Stimulated activated naive CD8-positive, alpha-beta T cell treated with anti-CD3 and anti-CD28 coated beads, Interleukin-15, amount 100 ng/mL, for 72 hours (primary cell): ENCODE data around the gene SEMA4F.
"Not testable (repeated sequence)": the region's sequence is repeated elsewhere in the genome, so short reads cannot be mapped to it uniquely, and the experiment has no call there.

Experiments used
- ATAC-seq: fragments of 150-1000 bp; cut with Tn5 transposase; 2 replicates; pipeline ENCODE4 v1.10.0; 2021; ENCODE audit warnings: mild to moderate bottlenecking, moderate library complexity
- DNase-seq, 2 donors: peaks; one replicate each; pipeline ENCODE4 v3.0.0; 2021 to 2022
- H3K27ac Mint-ChIP-seq, 2 donors: one replicate each; pipeline ENCODE4 v1.8.0; 2022; ENCODE audit warnings: mild to moderate bottlenecking in 2 of 2, mixed read lengths in 2 of 2, moderate library complexity in 2 of 2
- H3K27me3 Mint-ChIP-seq: one replicate; pipeline ENCODE4 v1.8.0; 2022; ENCODE audit warnings: mixed read lengths
- H3K4me1 Mint-ChIP-seq: one replicate; pipeline ENCODE4 v1.8.0; 2022; ENCODE audit warnings: mild to moderate bottlenecking, mixed read lengths
- H3K4me3 Mint-ChIP-seq, 2 donors: one replicate each; pipeline ENCODE4 v1.8.0; 2022; ENCODE audit warnings: mild to moderate bottlenecking in 2 of 2, mixed read lengths in 2 of 2, moderate library complexity in 1 of 2
- H3K9me3 Mint-ChIP-seq, 2 donors: one replicate each; pipeline ENCODE4 v1.8.0; 2022; ENCODE audit warnings: mixed read lengths in 2 of 2

Gene SEMA4F

GRCh38 chr2:74653985-74654882 is at the start of gene SEMA4F:
Gene SEMA4F (plus strand): TSS chr2:74654247. CDS start chr2:74654377, 130 bp downstream.
- H3K27ac Mint-ChIP-seq, result peak within 1 kb of the TSS; percentile 77 to 81

GRCh38 chr2:74606927-74607326 is 47.1 kb upstream of the SEMA4F start:
- no peaks in the 10 kb centered on the region for H3K9me3 Mint-ChIP-seq
- no peak for ATAC-seq
- no peak overlapping the region for H3K4me3 Mint-ChIP-seq
- no peak overlapping the region for H3K27ac Mint-ChIP-seq
- DNase-seq, result no peak
- H3K27me3 Mint-ChIP-seq, result peaks cover 53% of the 10 kb centered on the region
- peaks cover 7% of the 10 kb centered on the region for H3K4me1 Mint-ChIP-seq

More at GRCh38 chr2:74653985-74654882, at the start of gene SEMA4F:
- peak; percentile 92 to 95 for DNase-seq
- peak; percentile 99 for ATAC-seq
- peak within 1 kb of the TSS; percentile 75 to 83 for H3K4me3 Mint-ChIP-seq
- H3K4me1 Mint-ChIP-seq, result peaks cover 12% of the 10 kb centered on the region
- peaks cover 0 to 4% of the 10 kb centered on the region in 2 donors for H3K9me3 Mint-ChIP-seq
- peaks cover 25% of the 10 kb centered on the region for H3K27me3 Mint-ChIP-seq

GRCh38 chr2:74617122-74617521 is 36.9 kb upstream of the SEMA4F start:
- Mint-ChIP-seq H3K9me3 (no peaks in the 10 kb centered on the region), H3K4me1 (no peaks in the 10 kb centered on the region), H3K27me3 (peaks cover 39% of the 10 kb centered on the region), H3K4me3 (no peak overlapping the region), H3K27ac (peak overlapping the region in 1 of 2 donors; percentile 43)
- no peak for ATAC-seq
- no peak for DNase-seq

- DNase-seq (no peak), ATAC-seq (no peak)
- Mint-ChIP-seq H3K4me1 (no peaks in the 10 kb centered on the region), H3K27me3 (peaks cover 25% of the 10 kb centered on the region), H3K9me3 (no peaks in the 10 kb centered on the region), H3K4me3 (no peak overlapping the region), H3K27ac (no peak overlapping the region)
Observed at GRCh38 chr2:74618410-74619083, 35.5 kb upstream of the SEMA4F start.

- peak overlapping the region in 1 of 2 donors; percentile 28 for H3K27ac Mint-ChIP-seq
- no peak overlapping the region for H3K4me3 Mint-ChIP-seq
- ATAC-seq, result no peak
- no peaks in the 10 kb centered on the region for H3K9me3 Mint-ChIP-seq
- DNase-seq, result no peak
- H3K4me1 Mint-ChIP-seq, result no peaks in the 10 kb centered on the region
- H3K27me3 Mint-ChIP-seq, result peaks cover 13% of the 10 kb centered on the region
Observed at GRCh38 chr2:74619651-74620297, 34.3 kb upstream of the SEMA4F start.

- Mint-ChIP-seq H3K27me3 (peaks cover 4% of the 10 kb centered on the region), H3K4me3 (no peak overlapping the region), H3K9me3 (no peaks in the 10 kb centered on the region), H3K27ac (no peak overlapping the region), H3K4me1 (no peaks in the 10 kb centered on the region)
- no peak for ATAC-seq
- no peak for DNase-seq
Observed at GRCh38 chr2:74620671-74621070, 33.4 kb upstream of the SEMA4F start.

GRCh38 chr2:74625658-74626425 is 28.2 kb upstream of the SEMA4F start:
- ATAC-seq, result no peak
- no peaks in the 10 kb centered on the region for H3K4me1 Mint-ChIP-seq
- DNase-seq, result no peak
- no peak overlapping the region for H3K27ac Mint-ChIP-seq
- H3K9me3 Mint-ChIP-seq, result no peaks in the 10 kb centered on the region
- H3K4me3 Mint-ChIP-seq, result no peak overlapping the region
- no peaks in the 10 kb centered on the region for H3K27me3 Mint-ChIP-seq

GRCh38 chr2:74628538-74629105 is 25.4 kb upstream of the SEMA4F start:
- DNase-seq (no peak), ATAC-seq (no peak)
- H3K27ac Mint-ChIP-seq, result no peak overlapping the region
- H3K4me3 Mint-ChIP-seq, result no peak overlapping the region
- no peaks in the 10 kb centered on the region for H3K9me3 Mint-ChIP-seq
- H3K4me1 Mint-ChIP-seq, result no peaks in the 10 kb centered on the region
- H3K27me3 Mint-ChIP-seq, result no peaks in the 10 kb centered on the region

GRCh38 chr2:74630454-74630853 is 23.6 kb upstream of the SEMA4F start:
- not testable (repeated sequence) for DNase-seq, H3K27me3 Mint-ChIP-seq, H3K9me3 Mint-ChIP-seq, ATAC-seq, H3K27ac Mint-ChIP-seq, H3K4me1 Mint-ChIP-seq, H3K4me3 Mint-ChIP-seq

- Mint-ChIP-seq H3K9me3 (no peaks in the 10 kb centered on the region), H3K27me3 (peaks cover 24% of the 10 kb centered on the region), H3K4me1 (no peaks in the 10 kb centered on the region), H3K27ac (no peak overlapping the region), H3K4me3 (no peak overlapping the region)
- no peak for DNase-seq
- ATAC-seq, result no peak
Observed at GRCh38 chr2:74632209-74632938, 21.7 kb upstream of the SEMA4F start.

- Mint-ChIP-seq H3K4me3 (no peak overlapping the region), H3K27me3 (peaks cover 25% of the 10 kb centered on the region), H3K27ac (no peak overlapping the region), H3K4me1 (no peaks in the 10 kb centered on the region), H3K9me3 (no peaks in the 10 kb centered on the region)
- ATAC-seq (no peak), DNase-seq (no peak)
Observed at GRCh38 chr2:74632939-74633312, 21.1 kb upstream of the SEMA4F start.

GRCh38 chr2:74639550-74639949 is 14.5 kb upstream of the SEMA4F start:
- no peaks in the 10 kb centered on the region for H3K9me3 Mint-ChIP-seq
- H3K27me3 Mint-ChIP-seq, result peaks cover 52% of the 10 kb centered on the region
- H3K4me1 Mint-ChIP-seq, result no peaks in the 10 kb centered on the region
- H3K4me3 Mint-ChIP-seq, result no peak overlapping the region
- no peak for DNase-seq
- H3K27ac Mint-ChIP-seq, result no peak overlapping the region
- ATAC-seq, result no peak

- ATAC-seq (no peak), DNase-seq (no peak)
- H3K4me1 Mint-ChIP-seq, result peaks cover 5% of the 10 kb centered on the region
- no peak overlapping the region for H3K27ac Mint-ChIP-seq
- H3K27me3 Mint-ChIP-seq, result peaks cover 60% of the 10 kb centered on the region
- no peak overlapping the region for H3K4me3 Mint-ChIP-seq
- H3K9me3 Mint-ChIP-seq, result no peaks in the 10 kb centered on the region
Observed at GRCh38 chr2:74645344-74645743, 8.7 kb upstream of the SEMA4F start.

GRCh38 chr2:74646201-74646600 is 7.8 kb upstream of the SEMA4F start:
- peaks cover 5% of the 10 kb centered on the region for H3K4me1 Mint-ChIP-seq
- no peak for DNase-seq
- H3K4me3 Mint-ChIP-seq, result no peak overlapping the region

More at GRCh38 chr2:74646201-74646600, 7.8 kb upstream of the SEMA4F start:
- H3K27me3 Mint-ChIP-seq, result peaks cover 59% of the 10 kb centered on the region
- H3K9me3 Mint-ChIP-seq, result no peaks in the 10 kb centered on the region
- ATAC-seq, result no peak
- H3K27ac Mint-ChIP-seq, result no peak overlapping the region
